Measurements from ENCODE around the gene RUNX1.

Gene RUNX1

DNA sequence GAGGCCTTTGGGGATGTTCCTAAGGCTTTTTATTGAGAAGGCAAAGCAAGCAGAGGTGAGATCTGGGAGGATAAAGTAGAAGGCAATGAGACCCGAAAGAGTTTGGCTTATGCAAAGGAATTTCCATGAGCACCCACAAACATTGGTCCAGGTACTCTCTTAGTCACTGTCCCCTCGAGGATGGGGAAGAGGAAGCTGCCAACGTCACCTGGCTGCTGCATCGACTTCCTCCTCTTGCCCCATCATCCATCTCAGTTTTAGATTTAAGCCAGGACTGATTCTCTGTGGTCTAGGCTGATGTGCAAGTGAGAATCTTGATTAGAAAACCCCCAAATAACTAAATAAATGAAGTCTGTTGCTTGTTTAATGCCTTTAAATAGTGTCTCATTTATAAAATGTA lies 28.7 kb downstream of the RUNX1 start:
- H3K27me3 ChIP-seq (replicated peaks; ENCODE audit: control insufficient read depth, insufficient read depth, low read length, poor library complexity, severe bottlenecking), result no peaks in the 10 kb centered on the region
- H3K27ac ChIP-seq (ENCODE audit: insufficient read depth, low read length, poor library complexity, severe bottlenecking), result peak overlapping the region; percentile 47
- H3K36me3 ChIP-seq (ENCODE audit: control insufficient read depth, insufficient read depth, low read length), result peaks cover 4% of the 10 kb centered on the region
- H3K9me3 ChIP-seq (ENCODE audit: control insufficient read depth, low read length), result no peaks in the 10 kb centered on the region
- H3K4me1 ChIP-seq (ENCODE audit: control insufficient read depth, insufficient read depth, low read length, poor library complexity, severe bottlenecking), result peaks cover 57% of the 10 kb centered on the region
- DNase-seq, result peak in 1 of 3 donors; percentile 38
- no peak overlapping the region for H3K4me3 ChIP-seq (ENCODE audit: insufficient read depth, low read depth, low read length, poor library complexity, severe bottlenecking)

DNA sequence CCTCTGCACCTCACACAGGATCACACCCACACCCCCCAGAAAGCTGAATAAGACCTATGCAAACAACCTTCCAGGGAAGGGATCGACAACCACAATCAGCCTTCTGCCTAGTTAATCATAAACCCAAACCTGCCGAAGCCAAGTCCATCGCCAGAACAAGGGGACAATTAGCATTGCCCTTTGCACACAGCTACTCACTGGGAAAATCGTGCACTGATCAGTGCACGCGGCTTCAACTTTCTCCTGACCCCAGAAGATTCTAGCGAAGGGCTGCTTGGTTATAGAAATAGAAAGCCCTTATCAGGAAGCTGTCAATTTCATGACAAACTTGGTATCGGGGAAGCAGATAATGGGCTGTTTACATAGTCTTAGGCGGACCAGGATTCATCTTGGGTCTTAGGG lies 29.5 kb downstream of the RUNX1 start:
- H3K36me3 ChIP-seq (ENCODE audit: control insufficient read depth, insufficient read depth, low read length), result peaks cover 4% of the 10 kb centered on the region
- H3K27ac ChIP-seq (ENCODE audit: insufficient read depth, low read length, poor library complexity, severe bottlenecking), result no peak overlapping the region

DNA sequence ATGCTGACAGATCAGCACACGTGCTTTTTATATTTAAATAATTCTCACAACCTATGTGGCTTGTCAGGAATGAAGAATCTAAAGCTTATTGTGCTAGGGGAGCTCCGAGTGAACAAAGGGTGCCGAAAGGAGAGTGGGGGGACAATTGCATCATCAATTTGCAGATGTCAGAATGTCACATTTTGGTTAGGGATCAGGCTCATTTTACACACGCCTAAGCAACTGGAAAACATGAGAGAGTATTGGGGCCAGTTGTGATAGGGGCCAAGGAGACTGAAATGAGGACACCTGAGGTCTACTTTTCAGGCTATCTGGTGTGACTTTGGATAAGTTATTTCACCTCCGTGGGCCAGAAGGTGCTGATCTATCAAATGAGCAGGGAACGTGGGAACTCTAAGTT lies 31.8 kb downstream of the RUNX1 start:
- no peaks in the 10 kb centered on the region for H3K9me3 ChIP-seq (ENCODE audit: control insufficient read depth, low read length)
- no peak overlapping the region for H3K27ac ChIP-seq (ENCODE audit: insufficient read depth, low read length, poor library complexity, severe bottlenecking)
- H3K4me3 ChIP-seq (ENCODE audit: insufficient read depth, low read depth, low read length, poor library complexity, severe bottlenecking), result no peak overlapping the region
- peaks cover 41% of the 10 kb centered on the region for H3K4me1 ChIP-seq (ENCODE audit: control insufficient read depth, insufficient read depth, low read length, poor library complexity, severe bottlenecking)
- H3K27me3 ChIP-seq (replicated peaks; ENCODE audit: control insufficient read depth, insufficient read depth, low read length, poor library complexity, severe bottlenecking), result no peaks in the 10 kb centered on the region
- peaks cover 4% of the 10 kb centered on the region for H3K36me3 ChIP-seq (ENCODE audit: control insufficient read depth, insufficient read depth, low read length)
- no peak for DNase-seq

More for the DNA sequence above, 29.5 kb downstream of the RUNX1 start:
- H3K4me1 ChIP-seq (ENCODE audit: control insufficient read depth, insufficient read depth, low read length, poor library complexity, severe bottlenecking), result peaks cover 56% of the 10 kb centered on the region
- no peaks in the 10 kb centered on the region for H3K9me3 ChIP-seq (ENCODE audit: control insufficient read depth, low read length)
- H3K27me3 ChIP-seq (replicated peaks; ENCODE audit: control insufficient read depth, insufficient read depth, low read length, poor library complexity, severe bottlenecking), result no peaks in the 10 kb centered on the region
- H3K4me3 ChIP-seq (ENCODE audit: insufficient read depth, low read depth, low read length, poor library complexity, severe bottlenecking), result no peak overlapping the region
- no peak for DNase-seq

DNA sequence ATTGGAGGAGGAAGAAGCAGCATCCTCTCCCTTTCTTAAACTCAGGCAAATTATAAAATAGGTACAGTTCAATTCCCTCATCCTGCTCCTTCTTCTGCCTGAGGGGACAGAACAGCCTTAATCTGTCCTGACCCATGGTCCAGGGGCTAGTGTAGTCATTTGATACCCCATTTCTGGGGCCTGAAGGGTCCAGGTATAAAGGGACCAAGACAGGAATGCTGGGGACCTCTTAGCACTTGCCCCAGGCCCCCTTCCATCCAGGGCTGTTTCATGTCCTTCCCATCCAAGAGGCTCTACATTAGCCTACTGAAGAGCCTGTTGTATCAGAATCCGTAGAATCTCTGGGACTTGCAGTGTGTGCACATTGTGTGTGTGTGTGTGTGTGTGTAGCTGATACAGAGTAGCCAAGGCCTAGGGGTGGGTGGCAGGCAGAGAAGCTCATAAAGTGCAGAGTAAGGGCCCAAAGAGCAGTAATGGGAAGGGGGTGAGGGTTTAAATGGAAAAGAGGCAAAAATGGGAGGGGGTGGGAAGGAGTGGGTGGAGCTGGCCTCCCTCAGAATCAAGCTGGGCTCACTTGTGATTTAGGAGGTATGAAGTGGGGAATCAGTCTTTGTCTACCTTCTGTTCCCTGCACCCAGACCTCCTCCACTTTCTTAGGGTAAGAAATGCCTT lies 32.4 kb downstream of the RUNX1 start:
- Histone ChIP-seq H3K36me3 (ENCODE audit: control insufficient read depth, insufficient read depth, low read length) (peaks cover 4% of the 10 kb centered on the region), H3K9me3 (ENCODE audit: control insufficient read depth, low read length) (no peaks in the 10 kb centered on the region), H3K27me3 (replicated peaks; ENCODE audit: control insufficient read depth, insufficient read depth, low read length, poor library complexity, severe bottlenecking) (no peaks in the 10 kb centered on the region), H3K4me3 (ENCODE audit: insufficient read depth, low read depth, low read length, poor library complexity, severe bottlenecking) (no peak overlapping the region), H3K4me1 (ENCODE audit: control insufficient read depth, insufficient read depth, low read length, poor library complexity, severe bottlenecking) (peaks cover 40% of the 10 kb centered on the region), H3K27ac (ENCODE audit: insufficient read depth, low read length, poor library complexity, severe bottlenecking) (no peak overlapping the region)
- DNase-seq, result no peak

DNA sequence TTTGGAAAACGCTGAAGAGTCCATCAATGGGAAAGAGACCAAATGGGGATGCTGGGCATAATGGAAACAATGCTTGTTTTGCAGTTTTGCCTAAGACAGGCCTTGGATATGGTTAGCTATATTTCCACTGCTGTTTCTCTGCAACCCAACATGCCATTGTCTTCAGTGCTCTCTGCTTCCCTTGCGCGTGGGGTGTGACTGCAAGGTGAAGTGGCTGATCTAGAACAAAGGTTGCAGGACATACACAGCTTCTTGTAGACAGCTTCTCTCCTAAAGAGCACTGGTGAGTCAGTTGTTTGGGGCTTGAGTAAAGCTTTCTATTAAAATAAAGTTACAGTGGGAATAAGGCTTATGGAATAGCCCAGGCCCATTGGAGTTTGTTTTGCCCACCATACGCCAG lies 33.0 kb downstream of the RUNX1 start:
- Histone ChIP-seq H3K27me3 (replicated peaks; ENCODE audit: control insufficient read depth, insufficient read depth, low read length, poor library complexity, severe bottlenecking) (no peaks in the 10 kb centered on the region), H3K27ac (ENCODE audit: insufficient read depth, low read length, poor library complexity, severe bottlenecking) (no peak overlapping the region), H3K4me3 (ENCODE audit: insufficient read depth, low read depth, low read length, poor library complexity, severe bottlenecking) (no peak overlapping the region), H3K9me3 (ENCODE audit: control insufficient read depth, low read length) (no peaks in the 10 kb centered on the region), H3K36me3 (ENCODE audit: control insufficient read depth, insufficient read depth, low read length) (no peaks in the 10 kb centered on the region), H3K4me1 (ENCODE audit: control insufficient read depth, insufficient read depth, low read length, poor library complexity, severe bottlenecking) (peaks cover 38% of the 10 kb centered on the region)
- no peak for DNase-seq

DNA sequence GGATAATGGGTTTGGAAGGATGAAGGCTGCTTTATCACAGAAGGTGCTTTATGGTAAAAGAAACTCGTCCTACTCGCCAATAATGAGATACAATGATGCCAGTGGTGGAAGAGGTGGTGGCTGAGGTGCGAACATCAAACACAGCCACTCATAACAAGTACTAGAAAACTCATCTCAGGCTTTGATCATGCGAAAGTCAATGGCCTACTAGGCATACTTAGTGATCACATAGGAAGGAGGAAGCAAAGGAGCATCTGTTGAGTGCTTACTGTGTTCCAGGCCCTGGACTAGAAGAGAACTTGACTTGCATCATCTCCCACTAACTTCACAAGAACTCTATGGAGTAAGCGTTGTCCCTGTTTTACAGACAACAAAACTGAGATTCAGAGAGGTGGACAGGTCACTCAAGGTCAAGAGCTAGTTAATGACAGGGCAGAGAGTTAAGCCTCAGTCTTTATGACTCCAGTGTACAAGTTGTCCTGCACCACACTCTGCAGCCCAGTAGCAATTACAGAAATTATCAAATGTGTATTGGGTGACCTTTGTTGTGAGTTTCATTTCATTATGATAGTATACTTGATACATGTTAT lies 33.6 kb downstream of the RUNX1 start:
- no peaks in the 10 kb centered on the region for H3K9me3 ChIP-seq (ENCODE audit: control insufficient read depth, low read length)
- no peak overlapping the region for H3K27ac ChIP-seq (ENCODE audit: insufficient read depth, low read length, poor library complexity, severe bottlenecking)
- H3K4me3 ChIP-seq (ENCODE audit: insufficient read depth, low read depth, low read length, poor library complexity, severe bottlenecking), result no peak overlapping the region
- H3K27me3 ChIP-seq (replicated peaks; ENCODE audit: control insufficient read depth, insufficient read depth, low read length, poor library complexity, severe bottlenecking), result no peaks in the 10 kb centered on the region
- no peaks in the 10 kb centered on the region for H3K36me3 ChIP-seq (ENCODE audit: control insufficient read depth, insufficient read depth, low read length)
- no peak for DNase-seq
- H3K4me1 ChIP-seq (ENCODE audit: control insufficient read depth, insufficient read depth, low read length, poor library complexity, severe bottlenecking), result peaks cover 35% of the 10 kb centered on the region

DNA sequence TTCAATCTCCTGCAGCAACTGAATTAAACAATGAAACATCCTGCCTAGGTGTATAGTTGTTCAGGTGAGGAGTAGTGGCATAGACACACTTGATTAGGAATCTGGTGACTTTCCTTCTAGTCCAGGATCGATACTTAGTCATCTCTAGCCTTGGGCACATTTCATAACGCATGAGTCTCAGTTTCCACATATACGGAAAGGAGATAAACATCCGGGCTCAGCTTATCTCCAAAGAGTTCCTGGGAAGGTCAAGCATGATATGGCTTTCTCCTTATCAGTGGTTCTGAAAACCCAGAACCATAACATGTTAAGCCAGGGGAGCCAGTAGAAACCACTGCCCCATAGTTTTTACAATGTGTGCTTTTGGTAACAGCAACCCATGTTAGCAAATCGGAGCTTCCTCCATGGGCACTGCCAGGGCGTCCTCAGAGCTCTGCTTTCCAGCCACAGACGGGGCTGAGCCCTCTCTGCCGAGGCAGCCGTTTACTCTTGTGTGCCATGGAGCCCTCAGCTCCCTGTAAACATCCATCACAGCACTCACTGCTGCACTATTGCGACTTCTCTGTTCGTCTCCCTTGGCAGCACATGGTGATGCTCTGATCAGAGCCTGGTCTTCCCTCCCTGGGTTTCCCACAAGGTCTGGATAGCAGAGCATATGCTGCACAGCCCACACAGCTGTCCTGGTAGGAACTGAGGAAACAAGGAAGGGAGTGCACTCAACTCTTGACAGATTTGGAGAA lies 34.6 kb downstream of the RUNX1 start:
- H3K27ac ChIP-seq (ENCODE audit: insufficient read depth, low read length, poor library complexity, severe bottlenecking), result no peak overlapping the region
- no peak overlapping the region for H3K4me3 ChIP-seq (ENCODE audit: insufficient read depth, low read depth, low read length, poor library complexity, severe bottlenecking)
- H3K36me3 ChIP-seq (ENCODE audit: control insufficient read depth, insufficient read depth, low read length), result no peaks in the 10 kb centered on the region
- H3K4me1 ChIP-seq (ENCODE audit: control insufficient read depth, insufficient read depth, low read length, poor library complexity, severe bottlenecking), result peaks cover 28% of the 10 kb centered on the region
- no peaks in the 10 kb centered on the region for H3K27me3 ChIP-seq (replicated peaks; ENCODE audit: control insufficient read depth, insufficient read depth, low read length, poor library complexity, severe bottlenecking)
- H3K9me3 ChIP-seq (ENCODE audit: control insufficient read depth, low read length), result no peaks in the 10 kb centered on the region
- no peak for DNase-seq

DNA sequence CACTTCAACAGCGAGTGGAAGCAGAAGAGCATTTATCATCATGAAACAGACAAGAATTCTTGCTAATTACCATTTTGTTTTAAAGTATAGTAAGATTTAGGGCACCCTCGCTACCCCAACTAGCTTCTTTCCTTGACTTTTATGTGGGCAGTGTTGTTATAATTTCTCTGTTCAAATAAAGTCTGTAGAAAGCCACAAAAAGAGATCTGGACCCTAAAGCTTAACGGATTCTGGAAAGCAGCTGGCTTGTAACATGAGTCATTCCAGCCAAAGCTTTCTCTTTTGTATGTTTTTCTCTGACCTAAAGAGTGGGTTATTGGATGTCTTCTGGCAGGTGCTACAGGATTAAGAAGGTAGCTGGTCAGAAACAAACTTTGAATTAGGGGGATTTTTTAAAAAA lies 37.4 kb downstream of the RUNX1 start:
- Histone ChIP-seq H3K27me3 (replicated peaks; ENCODE audit: control insufficient read depth, insufficient read depth, low read length, poor library complexity, severe bottlenecking) (no peaks in the 10 kb centered on the region), H3K4me3 (ENCODE audit: insufficient read depth, low read depth, low read length, poor library complexity, severe bottlenecking) (no peak overlapping the region), H3K4me1 (ENCODE audit: control insufficient read depth, insufficient read depth, low read length, poor library complexity, severe bottlenecking) (peaks cover 34% of the 10 kb centered on the region), H3K36me3 (ENCODE audit: control insufficient read depth, insufficient read depth, low read length) (peaks cover 2% of the 10 kb centered on the region), H3K27ac (ENCODE audit: insufficient read depth, low read length, poor library complexity, severe bottlenecking) (no peak overlapping the region), H3K9me3 (ENCODE audit: control insufficient read depth, low read length) (no peaks in the 10 kb centered on the region)
- no peak for DNase-seq

DNA sequence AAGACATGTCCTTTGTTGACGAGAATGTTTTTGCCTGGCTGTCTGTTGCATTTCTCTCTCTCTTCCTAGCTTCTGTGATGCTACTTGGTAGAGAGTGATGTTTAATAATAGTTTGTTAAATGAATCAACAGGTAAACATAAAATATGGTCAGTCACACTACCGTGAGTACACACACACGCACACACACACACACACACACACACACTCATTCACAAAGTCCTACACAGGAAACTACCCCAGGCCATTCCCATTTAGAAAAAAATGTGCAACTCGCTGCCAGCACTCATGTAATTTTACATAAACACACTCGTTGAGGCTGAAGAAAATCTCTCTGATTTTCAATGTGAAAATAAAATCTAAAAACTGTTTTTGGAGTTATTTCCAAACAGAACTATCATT lies 38.7 kb downstream of the RUNX1 start:
- H3K9me3 ChIP-seq (ENCODE audit: control insufficient read depth, low read length), result no peaks in the 10 kb centered on the region
- no peak overlapping the region for H3K27ac ChIP-seq (ENCODE audit: insufficient read depth, low read length, poor library complexity, severe bottlenecking)
- H3K4me1 ChIP-seq (ENCODE audit: control insufficient read depth, insufficient read depth, low read length, poor library complexity, severe bottlenecking), result peaks cover 40% of the 10 kb centered on the region
- DNase-seq, result no peak
- no peak overlapping the region for H3K4me3 ChIP-seq (ENCODE audit: insufficient read depth, low read depth, low read length, poor library complexity, severe bottlenecking)
- H3K36me3 ChIP-seq (ENCODE audit: control insufficient read depth, insufficient read depth, low read length), result peaks cover 8% of the 10 kb centered on the region
- no peaks in the 10 kb centered on the region for H3K27me3 ChIP-seq (replicated peaks; ENCODE audit: control insufficient read depth, insufficient read depth, low read length, poor library complexity, severe bottlenecking)

DNA sequence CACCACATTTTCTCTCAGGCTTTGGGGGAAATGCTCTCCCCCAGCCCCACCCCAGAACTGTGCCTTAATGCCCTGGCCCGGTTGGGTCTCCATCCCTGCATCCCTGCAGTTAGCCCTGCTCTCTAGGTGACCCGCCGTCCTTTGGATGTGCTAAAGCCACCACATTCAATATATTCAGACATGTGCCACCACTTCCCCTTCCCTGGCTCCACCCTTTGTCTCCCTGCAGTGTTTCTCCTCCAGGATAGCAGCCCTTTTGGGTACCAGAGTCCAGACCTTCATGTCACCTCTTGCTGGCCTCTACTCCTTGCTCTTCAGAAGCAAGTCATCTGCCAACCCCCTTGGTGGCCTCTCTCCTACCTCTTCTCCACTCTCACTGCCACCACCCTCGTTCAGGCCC lies 41.8 kb downstream of the RUNX1 start:
- Histone ChIP-seq H3K4me1 (ENCODE audit: control insufficient read depth, insufficient read depth, low read length, poor library complexity, severe bottlenecking) (peaks cover 43% of the 10 kb centered on the region), H3K9me3 (ENCODE audit: control insufficient read depth, low read length) (no peaks in the 10 kb centered on the region), H3K4me3 (ENCODE audit: insufficient read depth, low read depth, low read length, poor library complexity, severe bottlenecking) (no peak overlapping the region), H3K27ac (ENCODE audit: insufficient read depth, low read length, poor library complexity, severe bottlenecking) (no peak overlapping the region), H3K27me3 (replicated peaks; ENCODE audit: control insufficient read depth, insufficient read depth, low read length, poor library complexity, severe bottlenecking) (no peaks in the 10 kb centered on the region), H3K36me3 (ENCODE audit: control insufficient read depth, insufficient read depth, low read length) (peaks cover 8% of the 10 kb centered on the region)
- no peak for DNase-seq
